ENCODE measurements around the gene BTG1. TPM values are rescaled to one million over a fixed set of nuclear protein-coding genes. Genes with fewer than 3 reads are reported as not detected.

The BTG1 gene
- total and polyA plus RNA-seq, 2 of the 8 experiments (the other 6 are each of a cell fraction or from before 2014, with no cell fraction given): 17.1 to 32.7 TPM

- no peak overlapping the region for H3K23ac ChIP-seq (ENCODE audit: insufficient read length)
- no peak overlapping the region for H3K4me3 ChIP-seq (ENCODE audit: extremely low read depth in 1 of 4, insufficient read depth in 2 of 4, low read depth in 3 of 4, low read length in 4 of 4)
Measured at GRCh38 chr12:92109613-92110012, 36.0 kb downstream of the BTG1 start.

More at GRCh38 chr12:92109613-92110012, 36.0 kb downstream of the BTG1 start:
- no peaks in the 10 kb centered on the region for H3K36me3 ChIP-seq (ENCODE audit: control insufficient read depth in 2 of 4, insufficient read depth in 4 of 4, low read length in 3 of 4)
- H3K18ac ChIP-seq (ENCODE audit: extremely low read depth, low read length): no peak overlapping the region
- no peaks in the 10 kb centered on the region for H3K23me2 ChIP-seq (ENCODE audit: low read depth, low read length)
- no peak overlapping the region for H2BK20ac ChIP-seq (ENCODE audit: low read length)
- H3K27ac ChIP-seq (ENCODE audit: low read depth, low read length): no peak overlapping the region
- no peaks in the 10 kb centered on the region for H3K9me3 ChIP-seq (ENCODE audit: insufficient read depth in 2 of 2, low read depth in 1 of 2, low read length in 1 of 2)
- H3K27me3 ChIP-seq (replicated peaks in 1 of 4; ENCODE audit: control insufficient read depth in 3 of 4, extremely low read depth in 1 of 4, insufficient read depth in 3 of 4, low read length in 3 of 4): no peaks in the 10 kb centered on the region
- POLR2A ChIA-PET (ENCODE audit: partially characterized antibody): interaction anchor here (1.0 to 1.3 kb wide), 2 partner anchors 18 to 36 kb away, joined by 3 read pairs; partner anchors contain the start of gene BTG1
- no peak overlapping the region for H2BK120ac ChIP-seq (replicated peaks; ENCODE audit: low read depth, low read length)
- H3K56ac ChIP-seq (replicated peaks; ENCODE audit: insufficient read length, low read depth, low read length): no peak overlapping the region
- FAIRE-seq: no peak
- H4K5ac ChIP-seq (ENCODE audit: insufficient read length, low read depth, low read length): no peak overlapping the region
- TF ChIP-seq SRF (IDR thresholded peaks at IDR 0.05; ENCODE audit: low read depth, low read length) (no peak), TEAD4 (IDR thresholded peaks at IDR 0.05; ENCODE audit: low read depth, low read length) (no peak), SIX5 (IDR thresholded peaks at IDR 0.05; ENCODE audit: low read depth, low read length) (no peak), CEBPB (IDR thresholded peaks at IDR 0.05; ENCODE audit: low read depth, low read length) (no peak), SP4 (IDR thresholded peaks at IDR 0.05; ENCODE audit: low read length) (no peak), BACH1 (IDR thresholded peaks at IDR 0.05; ENCODE audit: low read length) (no peak), JUND (IDR thresholded peaks at IDR 0.05; ENCODE audit: low read length) (no peak), CREB1 (IDR thresholded peaks at IDR 0.05) (no peak), YY1 (IDR thresholded peaks at IDR 0.05; ENCODE audit: low read depth, low read length) (no peak), NRF1 (IDR thresholded peaks at IDR 0.05; ENCODE audit: low read depth, low read length) (no peak), SIN3A (conservative IDR thresholded peaks at IDR 0.05 in 1 of 2, IDR thresholded peaks at IDR 0.05 in 1 of 2; ENCODE audit: low read depth in 1 of 2, low read length in 2 of 2) (no peak), CTBP2 (IDR thresholded peaks at IDR 0.05; ENCODE audit: borderline replicate concordance, insufficient read depth, insufficient read length, low read length) (no peak), TBP (IDR thresholded peaks at IDR 0.05; ENCODE audit: low read depth, low read length) (no peak)
- H3K14ac ChIP-seq (ENCODE audit: insufficient read length): no peak overlapping the region
- H2BK15ac ChIP-seq (ENCODE audit: low read length): no peak overlapping the region
- H2BK5ac ChIP-seq (ENCODE audit: low read depth, low read length): no peak overlapping the region
- CTCF ChIA-PET (ENCODE audit: partially characterized antibody): no interaction called here
- no peaks in the 10 kb centered on the region for H4K20me1 ChIP-seq (replicated peaks in 1 of 2; ENCODE audit: control insufficient read depth in 1 of 2, insufficient read depth in 2 of 2, low read length in 2 of 2)
- no peak overlapping the region for H2AK5ac ChIP-seq (ENCODE audit: low read depth, low read length)
- H3K79me2 ChIP-seq (ENCODE audit: control insufficient read depth in 1 of 2, insufficient read depth in 2 of 2, low read length in 2 of 2): peaks cover 0 to 33% of the 10 kb centered on the region in 2 experiments; a peak in 2 of 4 replicates
- no peak overlapping the region for H2BK12ac ChIP-seq (ENCODE audit: low read depth, low read length)
- H2AFZ ChIP-seq (ENCODE audit: low read length): no peak overlapping the region
- no peak overlapping the region for H3K4me2 ChIP-seq (ENCODE audit: insufficient read depth in 1 of 2, low read depth in 2 of 2, low read length in 2 of 2)
- DNase-seq (ENCODE audit: low read depth in 1 of 2, low spot score in 2 of 2): no peak
- no peak overlapping the region; a peak in 1 of 7 replicates for H3K9ac ChIP-seq (replicated peaks in 1 of 4; ENCODE audit: extremely low read depth in 1 of 4, low read depth in 3 of 4, low read length in 3 of 4)
- no peak overlapping the region for H4K8ac ChIP-seq (ENCODE audit: extremely low read depth, insufficient read depth, low read length)
- WGBS, 2 experiments (ENCODE audit: extremely low coverage in 1 of 2, insufficient coverage in 1 of 2, insufficient read length in 1 of 2, insufficient replicate concordance in 2 of 2, low coverage in 1 of 2, low lambda C conversion rate in 2 of 2, missing lambda C conversion rate in 1 of 2): 79% methylated on average over 4 of the region's 4 CpGs; no CpG with 5 or more reads in 1 of the 2 experiments
- H3K4ac ChIP-seq (replicated peaks; ENCODE audit: insufficient read length, low read depth, low read length): no peak overlapping the region
- no peaks in the 10 kb centered on the region for H3K79me1 ChIP-seq (ENCODE audit: low read depth, low read length)
- H3K4me1 ChIP-seq (replicated peaks in 1 of 4; ENCODE audit: control insufficient read depth in 3 of 4, insufficient read depth in 4 of 4, low read length in 3 of 4): peaks cover 6 to 23% (median 17%) of the 10 kb centered on the region in 4 experiments
- no peak overlapping the region for H4K91ac ChIP-seq (replicated peaks; ENCODE audit: insufficient read length, low read length)
